Activated naive CD8-positive, alpha-beta T cell treated with anti-CD3 and anti-CD28 coated beads, Interleukin-2, amount 50 U/mL, for 24 hours (primary cell): Measurements from ENCODE around the gene CD6.
A peak's percentile ranks its signal among the peaks of the same experiment; 100 is the strongest.

ENCODE experiments used
- ATAC-seq: fragments of 150-1000 bp; cut with Tn5 transposase; one replicate; pipeline ENCODE4 v1.10.0; 2021
- DNase-seq: peaks from one replicate; pipeline ENCODE4 v3.0.0; 2021
- H3K27ac Mint-ChIP-seq: one replicate; pipeline ENCODE4 v1.8.0; 2021; ENCODE audit warnings: mild to moderate bottlenecking, mixed read lengths
- H3K27me3 Mint-ChIP-seq: one replicate; pipeline ENCODE4 v1.8.0; 2021; ENCODE audit warnings: mixed read lengths
- H3K36me3 Mint-ChIP-seq: one replicate; pipeline ENCODE4 v1.8.0; 2021; ENCODE audit warnings: low read depth, mixed read lengths
- H3K4me1 Mint-ChIP-seq: one replicate; pipeline ENCODE4 v1.8.0; 2021; ENCODE audit warnings: mixed read lengths
- H3K4me3 Mint-ChIP-seq: one replicate; pipeline ENCODE4 v1.8.0; 2021; ENCODE audit warnings: mild to moderate bottlenecking, moderate library complexity, mixed read lengths
- H3K9me3 Mint-ChIP-seq: one replicate; pipeline ENCODE4 v1.8.0; 2021; ENCODE audit warnings: mixed read lengths

Gene CD6

DNA sequence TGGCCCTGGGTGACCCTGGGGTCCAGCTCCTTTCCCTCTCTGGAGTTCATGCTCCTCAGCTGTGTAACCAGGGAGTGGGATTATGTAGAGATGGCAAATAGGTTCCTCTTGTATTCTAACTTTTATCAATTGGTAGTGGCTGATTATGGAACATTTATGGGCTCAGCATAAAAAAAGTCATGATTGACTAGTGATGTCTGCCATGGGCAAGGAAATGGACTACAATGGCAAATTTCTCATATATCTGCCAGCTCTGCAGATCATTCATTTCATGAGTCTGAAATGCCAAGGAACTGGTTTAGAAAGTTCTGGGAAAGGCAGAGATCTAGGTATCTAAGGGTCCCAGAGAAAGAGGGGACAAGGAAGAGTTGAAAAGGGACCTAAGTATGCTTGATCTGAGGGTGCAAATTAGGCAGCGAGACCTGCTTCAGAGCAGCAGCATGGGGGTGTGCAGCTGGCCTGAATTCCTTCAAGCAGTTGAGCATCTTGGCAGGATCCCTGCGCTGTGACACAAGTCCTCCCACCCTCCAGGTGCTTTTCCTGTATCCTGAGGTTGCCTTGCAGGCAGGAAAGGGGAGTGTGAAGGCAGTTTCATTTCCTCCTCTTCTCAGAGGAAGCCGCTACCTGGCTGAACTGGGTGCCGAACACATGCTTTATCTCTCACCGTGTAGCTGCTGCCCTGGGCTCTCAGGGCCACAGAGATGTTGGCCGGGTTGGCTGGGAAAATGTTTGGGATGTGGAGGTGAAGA, 29.9 kb upstream of the CD6 start:
- H3K4me1 Mint-ChIP-seq: peaks cover 6% of the 10 kb centered on the region
- no peak for ATAC-seq
- H3K27ac Mint-ChIP-seq: no peak overlapping the region

DNA sequence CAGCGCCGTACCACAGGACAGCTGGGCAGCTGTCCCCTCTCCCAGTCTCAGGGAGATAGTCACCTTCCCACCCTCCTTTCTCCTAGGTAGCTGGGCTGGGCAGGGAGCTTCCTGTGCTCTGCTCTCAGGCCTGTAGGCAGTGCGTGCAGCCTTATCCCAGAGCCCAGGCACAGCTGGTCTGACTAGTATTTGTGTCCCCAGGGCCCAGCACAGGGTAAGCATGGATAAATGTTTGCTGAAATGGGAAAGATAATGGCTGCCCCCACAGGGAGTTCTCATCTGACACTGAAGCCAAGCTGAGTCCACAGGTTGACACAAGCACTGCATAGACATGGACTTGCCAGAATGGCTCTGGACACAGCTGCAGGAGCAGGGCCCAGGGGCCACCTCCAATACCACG, 29.3 kb upstream of the CD6 start:
- no peaks in the 10 kb centered on the region for H3K9me3 Mint-ChIP-seq
- no peak overlapping the region for H3K27ac Mint-ChIP-seq
- DNase-seq: no peak
- H3K4me3 Mint-ChIP-seq: no peak overlapping the region
- no peaks in the 10 kb centered on the region for H3K27me3 Mint-ChIP-seq
- H3K4me1 Mint-ChIP-seq: peaks cover 6% of the 10 kb centered on the region
- no peak for ATAC-seq
- no peaks in the 10 kb centered on the region for H3K36me3 Mint-ChIP-seq

More for the DNA sequence above, 29.9 kb upstream of the CD6 start:
- DNase-seq: no peak
- no peaks in the 10 kb centered on the region for H3K27me3 Mint-ChIP-seq
- no peaks in the 10 kb centered on the region for H3K36me3 Mint-ChIP-seq
- H3K9me3 Mint-ChIP-seq: no peaks in the 10 kb centered on the region
- H3K4me3 Mint-ChIP-seq: no peak overlapping the region

DNA sequence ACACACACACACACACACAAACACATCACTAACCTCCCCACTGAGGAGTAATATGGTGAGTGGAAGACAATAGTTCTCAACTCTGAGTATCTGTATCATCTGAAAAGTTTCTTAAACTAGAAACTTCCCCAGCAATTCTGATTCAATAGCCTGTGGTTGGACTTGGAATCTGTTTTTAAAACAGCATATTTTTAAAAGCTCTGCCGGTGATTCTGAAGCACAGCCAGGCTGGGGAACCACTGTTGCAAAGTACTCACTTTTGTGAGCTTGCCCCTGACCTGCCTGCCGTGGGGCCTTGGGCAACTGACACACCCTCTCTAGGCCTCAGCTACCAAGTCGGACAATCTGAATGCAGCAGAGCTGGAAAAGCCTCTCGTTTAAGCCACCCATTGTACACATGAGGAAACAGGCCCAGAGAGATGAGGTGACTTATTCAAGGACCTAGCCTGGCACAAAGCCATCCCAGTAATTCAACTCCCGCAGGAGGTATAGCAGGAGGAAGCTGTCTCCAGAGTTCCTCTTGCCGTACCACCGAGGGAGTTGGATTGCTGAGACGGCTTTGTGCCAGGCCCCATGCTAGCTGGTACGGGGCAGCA, 28.4 kb upstream of the CD6 start:
- Mint-ChIP-seq H3K4me1 (peaks cover 6% of the 10 kb centered on the region), H3K36me3 (no peaks in the 10 kb centered on the region), H3K9me3 (no peaks in the 10 kb centered on the region), H3K27me3 (no peaks in the 10 kb centered on the region), H3K27ac (no peak overlapping the region), H3K4me3 (no peak overlapping the region)
- DNase-seq: no peak
- ATAC-seq: no peak

DNA sequence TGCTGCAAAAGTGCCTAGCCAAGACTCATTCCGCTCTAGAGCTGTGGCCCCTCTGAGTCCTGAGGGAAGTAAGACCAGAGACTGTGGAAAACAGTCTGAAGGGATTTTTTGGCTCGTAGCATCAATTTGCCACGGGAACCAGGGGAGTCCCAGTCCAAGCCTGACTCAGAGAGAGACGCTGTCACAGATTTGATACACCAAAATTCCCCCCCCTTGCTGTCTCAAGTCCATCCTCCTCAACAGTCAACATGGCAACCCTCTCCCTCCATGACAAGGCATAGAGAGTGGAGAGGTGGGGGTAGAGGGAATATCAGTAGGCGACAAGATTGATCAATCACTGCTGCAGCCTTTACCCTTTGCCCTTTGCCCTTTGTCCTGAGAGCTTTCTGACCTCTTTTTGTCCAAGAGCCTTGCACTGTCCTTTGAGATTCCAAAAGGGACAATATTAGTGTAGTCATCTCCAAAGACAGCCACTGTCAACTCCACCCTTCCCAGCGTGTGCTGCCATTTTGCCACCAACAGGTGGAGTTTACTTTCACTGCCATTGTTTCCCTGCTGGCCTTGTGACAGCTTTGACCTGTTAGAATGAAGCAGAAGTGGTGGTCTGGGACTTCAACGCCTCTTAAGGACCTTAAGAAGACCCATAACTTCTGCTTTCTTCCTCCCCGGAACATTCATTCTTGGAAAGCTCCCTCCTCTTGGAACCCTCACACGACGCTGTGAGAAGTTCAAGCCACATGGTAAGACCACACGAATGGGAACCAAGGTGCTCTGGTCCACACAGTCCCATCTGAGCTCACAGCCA, 26.8 kb upstream of the CD6 start:
- Mint-ChIP-seq H3K4me1 (peaks cover 13% of the 10 kb centered on the region), H3K27me3 (no peaks in the 10 kb centered on the region), H3K36me3 (no peaks in the 10 kb centered on the region), H3K27ac (no peak overlapping the region), H3K4me3 (no peak overlapping the region), H3K9me3 (no peaks in the 10 kb centered on the region)
- ATAC-seq: no peak
- DNase-seq: no peak

DNA sequence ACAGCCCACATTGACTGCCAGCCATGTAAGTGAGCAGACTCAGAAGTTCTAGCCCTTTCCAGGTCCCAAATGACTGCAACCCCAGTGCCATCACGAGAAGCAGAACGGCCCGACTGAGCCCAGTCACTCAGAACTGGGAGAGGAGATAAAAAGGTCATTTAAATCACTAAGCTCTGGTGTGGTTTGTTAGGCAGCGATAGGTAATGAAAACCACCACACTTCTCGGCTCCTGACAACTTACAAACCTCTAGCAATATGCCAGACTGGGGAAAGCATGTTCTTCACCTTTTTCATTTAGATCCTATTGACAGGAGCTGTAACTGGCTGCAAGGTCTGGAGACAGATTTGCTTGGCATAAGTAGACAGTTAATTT, 26.2 kb upstream of the CD6 start:
- H3K9me3 Mint-ChIP-seq: no peaks in the 10 kb centered on the region
- no peak for ATAC-seq
- H3K27ac Mint-ChIP-seq: no peak overlapping the region
- H3K4me3 Mint-ChIP-seq: no peak overlapping the region
- no peaks in the 10 kb centered on the region for H3K36me3 Mint-ChIP-seq
- no peak for DNase-seq
- H3K27me3 Mint-ChIP-seq: no peaks in the 10 kb centered on the region
- H3K4me1 Mint-ChIP-seq: peaks cover 19% of the 10 kb centered on the region

DNA sequence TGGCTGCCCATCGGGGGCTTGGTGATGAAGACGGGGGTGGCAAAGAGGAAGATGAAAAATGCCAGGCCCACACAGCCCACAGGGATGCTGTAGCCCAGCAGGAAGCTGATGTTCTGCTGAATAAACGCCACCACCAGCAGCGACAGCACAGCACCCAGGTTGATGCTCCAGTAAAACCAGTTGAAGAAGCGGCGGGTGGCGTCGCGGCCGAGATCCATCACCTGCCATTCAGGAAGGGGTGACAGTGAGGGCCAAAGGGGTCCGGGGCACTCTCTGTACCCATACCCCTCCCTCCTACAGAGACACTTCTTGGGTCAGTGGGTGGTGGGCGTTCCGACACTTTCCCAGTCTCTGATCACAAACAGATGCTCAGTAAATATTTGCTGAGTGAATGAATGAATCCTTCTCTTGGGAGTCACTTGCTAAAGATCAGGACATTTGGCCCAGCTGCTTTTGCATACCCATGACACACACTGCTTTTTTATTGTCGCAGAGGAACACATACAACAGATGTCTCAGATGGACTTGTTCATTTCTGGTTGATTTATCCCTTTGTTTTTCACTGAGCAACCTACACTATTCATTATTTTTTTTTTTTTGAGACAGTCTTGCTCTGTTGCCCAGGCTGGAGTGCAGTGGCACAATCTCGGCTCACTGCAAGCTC, 24.7 kb upstream of the CD6 start:
- peaks cover 24% of the 10 kb centered on the region for H3K4me1 Mint-ChIP-seq
- no peaks in the 10 kb centered on the region for H3K9me3 Mint-ChIP-seq
- no peak overlapping the region for H3K27ac Mint-ChIP-seq
- peaks cover 1% of the 10 kb centered on the region for H3K27me3 Mint-ChIP-seq
- H3K36me3 Mint-ChIP-seq: no peaks in the 10 kb centered on the region
- DNase-seq (no peak), ATAC-seq (no peak)
- H3K4me3 Mint-ChIP-seq: no peak overlapping the region

DNA sequence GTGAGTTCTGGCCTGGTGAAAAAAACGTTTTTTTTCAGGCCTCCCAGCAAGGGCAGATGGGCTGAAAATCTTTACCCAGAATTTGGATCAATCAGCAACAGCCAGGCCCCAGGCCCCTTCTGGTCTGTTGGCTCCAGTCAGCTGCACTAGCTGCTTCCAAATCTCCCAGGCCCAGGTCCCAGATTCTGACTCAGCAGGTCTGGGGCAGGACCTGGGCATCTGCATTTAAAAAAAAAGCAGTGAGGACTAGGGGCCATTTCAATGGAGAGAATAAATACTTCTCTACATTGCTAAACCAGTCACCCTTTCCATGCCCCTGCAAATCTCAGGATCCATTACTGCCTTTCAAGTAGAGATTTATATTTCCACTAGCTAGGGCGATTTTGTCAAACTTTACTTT, 23.8 kb upstream of the CD6 start:
- DNase-seq (no peak), ATAC-seq (no peak)
- Mint-ChIP-seq H3K4me3 (no peak overlapping the region), H3K36me3 (no peaks in the 10 kb centered on the region), H3K4me1 (peaks cover 33% of the 10 kb centered on the region), H3K9me3 (no peaks in the 10 kb centered on the region), H3K27me3 (peaks cover 5% of the 10 kb centered on the region), H3K27ac (no peak overlapping the region)

DNA sequence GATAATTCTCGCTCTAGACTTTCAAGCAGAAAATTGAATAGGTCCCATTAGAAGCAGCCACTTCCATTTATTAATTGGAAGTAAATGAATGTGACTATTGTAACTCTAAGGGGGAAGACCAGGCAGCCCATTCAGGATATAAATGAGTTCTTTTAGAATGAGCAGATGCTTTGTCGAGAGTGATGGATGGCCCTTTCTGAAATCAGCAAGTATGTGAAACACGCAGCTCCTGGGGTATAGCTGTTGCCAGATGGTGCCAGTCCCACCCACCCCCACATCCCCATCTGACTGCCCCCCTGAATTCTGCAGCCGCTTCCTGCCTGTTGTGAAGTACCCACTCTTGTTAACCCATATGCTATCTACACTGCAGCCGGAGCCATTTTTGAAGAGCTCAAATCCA, 23.2 kb upstream of the CD6 start:
- H3K9me3 Mint-ChIP-seq: no peaks in the 10 kb centered on the region
- peaks cover 5% of the 10 kb centered on the region for H3K27me3 Mint-ChIP-seq
- ATAC-seq (no peak), DNase-seq (no peak)
- no peak overlapping the region for H3K4me3 Mint-ChIP-seq
- H3K4me1 Mint-ChIP-seq: peaks cover 38% of the 10 kb centered on the region
- no peaks in the 10 kb centered on the region for H3K36me3 Mint-ChIP-seq
- no peak overlapping the region for H3K27ac Mint-ChIP-seq

DNA sequence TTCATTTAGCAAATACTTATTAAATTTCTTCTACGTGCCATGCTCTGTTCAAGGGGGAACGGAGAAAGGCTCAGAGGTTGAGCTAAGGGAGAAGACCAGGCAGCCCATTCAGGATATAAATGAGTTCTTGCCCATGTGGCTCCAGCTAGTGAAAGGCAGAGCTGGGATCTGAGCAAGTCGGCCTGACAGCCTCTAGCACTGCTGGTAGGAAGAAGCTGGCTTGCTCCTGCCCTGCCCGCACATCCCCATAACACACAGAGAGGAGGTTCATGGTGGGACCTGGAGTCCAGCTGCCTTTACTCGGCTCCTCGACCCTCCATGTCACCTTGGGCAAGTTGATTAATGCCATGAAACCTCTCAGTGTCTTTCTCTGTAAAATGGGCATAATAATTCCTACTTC, 21.5 kb upstream of the CD6 start:
- ATAC-seq: no peak
- H3K27me3 Mint-ChIP-seq: peaks cover 8% of the 10 kb centered on the region
- H3K4me1 Mint-ChIP-seq: peaks cover 37% of the 10 kb centered on the region
- peak overlapping the region; percentile 39 for H3K27ac Mint-ChIP-seq
- DNase-seq: no peak
- peak overlapping the region; percentile 59 for H3K4me3 Mint-ChIP-seq
- no peaks in the 10 kb centered on the region for H3K36me3 Mint-ChIP-seq
- H3K9me3 Mint-ChIP-seq: no peaks in the 10 kb centered on the region

DNA sequence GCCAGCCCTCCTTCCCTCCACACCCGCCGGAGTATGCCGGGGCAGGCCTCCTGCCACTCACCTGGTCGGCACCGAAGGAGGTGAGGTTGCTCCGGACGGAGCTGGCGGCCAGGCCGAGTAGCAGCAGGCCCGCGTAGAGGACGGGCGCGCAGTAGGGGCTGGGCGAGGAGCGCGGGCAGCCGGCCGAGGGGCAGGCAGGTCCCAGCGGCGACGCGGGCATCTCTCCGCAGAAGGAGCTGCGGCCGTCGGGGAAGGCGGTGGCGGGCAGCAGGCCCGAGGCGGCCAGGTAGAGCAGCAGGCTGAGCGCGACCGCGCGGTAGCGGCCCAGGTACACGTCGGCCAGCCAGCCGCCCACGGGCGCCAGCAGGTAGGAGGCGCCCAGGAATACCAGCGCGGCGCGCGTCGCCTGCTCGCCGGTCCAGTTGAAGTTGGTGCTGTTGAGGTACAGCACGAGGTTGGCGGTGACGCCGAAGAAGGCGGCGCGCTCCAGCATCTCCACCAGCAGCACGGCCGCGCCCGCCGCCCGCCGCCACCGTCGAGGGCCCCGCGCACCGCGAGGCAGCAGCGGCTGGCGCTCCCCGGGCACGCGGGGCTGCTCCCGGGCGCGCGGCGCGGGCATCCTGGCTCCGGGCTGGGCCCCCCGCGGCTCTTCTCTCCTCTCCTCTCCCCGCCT, 20.4 kb upstream of the CD6 start:
- Mint-ChIP-seq H3K36me3 (no peaks in the 10 kb centered on the region), H3K27me3 (peaks cover 8% of the 10 kb centered on the region), H3K4me3 (peak overlapping the region; percentile 70), H3K27ac (no peak overlapping the region), H3K4me1 (peaks cover 37% of the 10 kb centered on the region), H3K9me3 (no peaks in the 10 kb centered on the region)
- peak; percentile 34 for ATAC-seq
- DNase-seq: peak; percentile 36

DNA sequence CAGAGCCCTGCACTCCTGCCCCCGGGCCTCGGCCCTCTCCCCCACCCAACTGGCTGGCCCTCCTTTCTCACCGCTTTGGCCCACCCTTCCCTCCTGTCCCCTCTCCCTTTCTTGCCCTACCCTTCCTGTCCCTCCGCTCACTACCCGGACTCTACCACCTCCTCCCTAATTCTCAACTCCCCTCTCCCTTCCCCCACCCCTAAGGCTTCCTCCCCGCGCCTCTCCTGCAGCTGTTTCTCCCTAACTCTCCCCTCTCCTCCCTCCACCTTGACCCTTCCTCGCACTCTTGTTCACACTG, 19.9 kb upstream of the CD6 start:
- ATAC-seq (peak; percentile 6), DNase-seq (no peak)
- peaks cover 8% of the 10 kb centered on the region for H3K27me3 Mint-ChIP-seq
- H3K27ac Mint-ChIP-seq: peak overlapping the region; percentile 80
- peaks cover 37% of the 10 kb centered on the region for H3K4me1 Mint-ChIP-seq
- no peaks in the 10 kb centered on the region for H3K9me3 Mint-ChIP-seq
- peak overlapping the region; percentile 70 for H3K4me3 Mint-ChIP-seq
- H3K36me3 Mint-ChIP-seq: no peaks in the 10 kb centered on the region

DNA sequence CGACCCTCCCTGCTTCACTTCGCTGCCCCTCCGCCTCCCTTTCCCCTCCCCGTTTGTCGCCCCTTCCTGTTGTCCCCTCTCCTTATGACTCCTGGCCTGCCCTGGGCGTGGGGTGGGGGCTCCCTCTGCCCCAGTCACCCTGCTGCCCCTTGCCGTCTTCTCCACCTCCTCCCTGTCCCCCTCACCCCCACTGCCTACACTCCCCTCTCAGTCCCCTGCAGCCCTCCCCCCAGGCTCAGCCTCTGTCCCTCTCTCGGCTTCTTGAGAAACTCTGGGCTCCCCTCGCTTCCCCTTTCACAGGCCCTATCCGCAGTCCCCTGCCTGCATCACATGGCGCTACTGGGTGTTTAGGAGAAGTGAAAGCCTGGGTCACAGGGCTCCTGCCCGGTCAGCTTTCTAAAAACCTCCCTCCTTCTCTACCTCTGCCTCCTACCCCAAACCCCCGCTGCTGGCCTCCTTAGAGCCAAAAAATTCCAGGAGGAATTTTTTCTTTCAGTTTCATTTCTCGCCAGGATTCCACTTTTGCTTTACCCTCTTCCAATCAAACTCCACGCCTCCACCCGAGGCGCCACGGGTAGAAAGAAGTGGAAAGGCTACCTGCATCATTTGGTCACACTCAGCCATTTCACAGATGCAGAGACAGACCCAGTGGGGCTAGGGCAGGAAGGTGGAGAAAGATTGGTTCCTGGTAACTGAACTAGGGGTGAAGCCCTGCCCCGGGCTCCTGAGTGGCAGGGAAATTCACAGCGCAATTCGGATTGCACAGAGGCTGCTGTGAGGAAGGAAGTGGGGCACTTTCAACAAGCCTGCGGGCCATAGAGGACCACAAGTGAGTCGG, 19.4 kb upstream of the CD6 start, which contains the start of gene SLC15A3:
Gene SLC15A3 (minus strand): TSS at position 273 of the 838 bp plus-strand sequence. CDS start 625 bp downstream, outside the sequence.
- Mint-ChIP-seq H3K4me1 (peaks cover 37% of the 10 kb centered on the region), H3K27me3 (peaks cover 8% of the 10 kb centered on the region), H3K4me3 (peak within 1 kb of the TSS; percentile 70), H3K36me3 (no peaks in the 10 kb centered on the region), H3K9me3 (no peaks in the 10 kb centered on the region), H3K27ac (peak within 1 kb of the TSS; percentile 80)
- DNase-seq: peak; percentile 48
- peak; percentile 57 for ATAC-seq

DNA sequence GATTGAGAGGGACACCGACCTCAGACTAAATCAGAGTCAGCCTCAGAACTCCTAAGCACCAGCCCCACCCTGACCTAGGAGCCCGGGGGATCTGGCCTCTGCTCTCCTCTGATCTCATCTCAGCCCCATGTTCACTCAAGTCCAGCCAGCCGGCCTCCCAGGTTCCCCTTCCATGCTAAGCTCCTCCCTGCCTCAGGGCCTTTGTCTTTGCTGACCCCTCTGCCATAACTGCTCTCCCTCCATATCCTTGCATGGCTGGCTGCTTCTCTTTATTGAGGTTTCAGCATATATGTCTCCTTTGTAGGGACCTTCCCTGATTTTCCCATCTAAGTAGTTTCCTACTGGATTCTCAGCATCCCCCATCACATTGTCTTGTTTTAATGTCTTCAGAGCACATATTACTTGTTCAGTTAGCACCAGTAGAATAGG, 18.7 kb upstream of the CD6 start:
- DNase-seq (no peak), ATAC-seq (no peak)
- Mint-ChIP-seq H3K36me3 (no peaks in the 10 kb centered on the region), H3K9me3 (no peaks in the 10 kb centered on the region), H3K27ac (peak overlapping the region; percentile 80), H3K4me1 (peaks cover 37% of the 10 kb centered on the region), H3K27me3 (peaks cover 8% of the 10 kb centered on the region), H3K4me3 (peak overlapping the region; percentile 54)
